ENCODE data around the gene PRR5L. TPM values are rescaled to one million over a fixed set of nuclear protein-coding genes. Genes with fewer than 3 reads are reported as not detected.

Gene PRR5L
- total and polyA plus RNA-seq, 2 experiments from 2014 or later, result 3.1 to 8.9 TPM

GRCh38 chr11:36350137-36350513 lies 54.0 kb downstream of the PRR5L start (continued):
- TF ChIP-seq ZNF462 (CRISPR knock-in tag; IDR thresholded peaks at IDR 0.05), result no peak

- H3K9me2 ChIP-seq (ENCODE audit: insufficient read depth), result no peaks in the 10 kb centered on the region
- no peak for ATAC-seq
- Mint-ChIP-seq H3K27me3 (ENCODE audit: insufficient read depth, low read depth, poor library complexity) (peaks cover 7% of the 10 kb centered on the region), H3K4me1 (peaks cover 9% of the 10 kb centered on the region), H3K4me3 (no peak overlapping the region), H3K27ac (no peak overlapping the region), H3K9me3 (no peaks in the 10 kb centered on the region), H3K36me3 (ENCODE audit: low read depth) (no peaks in the 10 kb centered on the region)
- H3F3A ChIP-seq (replicated peaks; ENCODE audit: low read depth), result no peaks in the 10 kb centered on the region
- no peaks in the 10 kb centered on the region for H3K36me3 ChIP-seq (ENCODE audit: insufficient read depth)
- no peaks in the 10 kb centered on the region for H3K4me1 ChIP-seq (ENCODE audit: insufficient read depth)
- no peaks in the 10 kb centered on the region for H3K27me3 ChIP-seq (ENCODE audit: insufficient read depth)
- no peaks in the 10 kb centered on the region for H4K20me1 ChIP-seq (replicated peaks; ENCODE audit: insufficient read depth)
- no peak overlapping the region for H3K4me2 ChIP-seq
- DNase-seq (ENCODE audit: low spot score), result no peak
- no peak overlapping the region for H2AFZ ChIP-seq
- H3K4me3 ChIP-seq, result no peak overlapping the region
- no peaks in the 10 kb centered on the region for H3K79me2 ChIP-seq (replicated peaks; ENCODE audit: insufficient read depth)
- H3K27ac ChIP-seq (ENCODE audit: low read depth), result no peak overlapping the region
- TF ChIP-seq NANOG (IDR thresholded peaks at IDR 0.05; ENCODE audit: borderline replicate concordance) (no peak), ETS1 (IDR thresholded peaks at IDR 0.05) (no peak), EZH2 (IDR thresholded peaks at IDR 0.05; ENCODE audit: low read depth, unreplicated experiment) (no peak), CTCF (conservative IDR thresholded peaks at IDR 0.05; ENCODE audit: low read depth in 2 of 2) (no peak), CREB1 (CRISPR knock-in tag; IDR thresholded peaks at IDR 0.05; ENCODE audit: low read depth) (no peak), JUNB (IDR thresholded peaks at IDR 0.05; ENCODE audit: unreplicated experiment) (no peak), STAT1 (IDR thresholded peaks at IDR 0.05; ENCODE audit: unreplicated experiment) (no peak), EZH2phosphoT487 (IDR thresholded peaks at IDR 0.05; ENCODE audit: unreplicated experiment) (no peak)
Measured at GRCh38 chr11:36352922-36353321, 56.8 kb downstream of the PRR5L start.

Data from GM23338 (cell line).